Spleen (tissue), 11 donors: Measurements from ENCODE around the gene RPTOR. TPM values are rescaled to one million over a fixed set of nuclear protein-coding genes. Genes with fewer than 3 reads are reported as not detected.

Experiments used
- DNase-seq: peaks from one replicate; pipeline ENCODE4 v3.0.0-alpha.2; 2020
- H3K27ac ChIP-seq, 8 donors: fragments of 200-600 bp; sonication (generic) in 7 of 8; 1 replicate in 4 of 8; 2 replicates in 4 of 8; pipeline versions ENCODE4 v1.5.0 to v1.8.0; 2016 to 2021; ENCODE audit warnings: inconsistent platforms in 4 of 8, mild to moderate bottlenecking in 4 of 8, moderate library complexity in 1 of 8
- H3K27me3 ChIP-seq, 7 donors: fragments of 200-600 bp; sonication (generic) in 6 of 7; replicated peaks in 1 of 7; 1 replicate in 4 of 7; 2 replicates in 3 of 7; pipeline versions ENCODE4 v1.5.0 to v1.8.0; 2016 to 2021; ENCODE audit warnings: inconsistent platforms in 3 of 7, mild to moderate bottlenecking in 1 of 7
- H3K36me3 ChIP-seq, 6 donors: fragments of 200-600 bp; sonication (generic) in 5 of 6; 1 replicate in 4 of 6; 2 replicates in 2 of 6; pipeline versions ENCODE4 v1.5.0 to v1.8.0; 2016 to 2021; ENCODE audit warnings: inconsistent platforms in 2 of 6
- H3K4me1 ChIP-seq, 6 donors: fragments of 200-600 bp; sonication (generic) in 5 of 6; 1 replicate in 3 of 6; 2 replicates in 3 of 6; pipeline versions ENCODE4 v1.5.0 to v1.8.0; 2016 to 2021; ENCODE audit warnings: inconsistent platforms in 3 of 6
- H3K4me3 ChIP-seq, 8 donors: fragments of 200-600 bp; sonication (generic) in 7 of 8; 1 replicate in 4 of 8; 2 replicates in 4 of 8; pipeline versions ENCODE4 v1.5.0 to v1.8.0; 2016 to 2021; ENCODE audit warnings: inconsistent platforms in 4 of 8, mild to moderate bottlenecking in 4 of 8, moderate library complexity in 2 of 8
- H3K9me3 ChIP-seq, 8 donors: fragments of 200-600 bp; sonication (generic) in 7 of 8; 1 replicate in 4 of 8; 2 replicates in 4 of 8; pipeline versions ENCODE4 v1.5.0 to v1.8.0; 2016 to 2021; ENCODE audit warnings: inconsistent platforms in 4 of 8
- CTCF ChIP-seq, 11 experiments: fragments of 200-600 bp in 7 of 11; fragments of 450-650 bp in 4 of 11; sonication (generic) in 4 of 11; IDR thresholded peaks in 8 of 11; conservative IDR thresholded peaks in 3 of 11; 1 replicate in 7 of 11; 2 replicates in 4 of 11; pipeline versions ENCODE4 v1.4.0 to v1.8.0; 2016 to 2021; ENCODE audit warnings: antibody characterized with exemption in 11 of 11, inconsistent platforms in 4 of 11, mild to moderate bottlenecking in 1 of 11
- POLR2A ChIP-seq, 3 donors: fragments of 450-650 bp; IDR thresholded peaks; one replicate each; pipeline ENCODE4 v1.5.1; 2017; ENCODE audit warnings: antibody characterized with exemption in 3 of 3, mild to moderate bottlenecking in 1 of 3
- POLR2AphosphoS5 ChIP-seq, 3 donors: sonication (generic); formaldehyde crosslinking; IDR thresholded peaks; one replicate each; pipeline ENCODE4 v1.5.1; 2017; ENCODE audit warnings: antibody characterized with exemption in 3 of 3
- WGBS, 5 donors: extraction: QIAGEN DNeasy Blood & Tissue Kit in 3 of 5; methylation state at CpG; one replicate each; pipeline versions ENCODE4 v1.1.5 to v1.1.7; 2013 to 2018; 5-methylcytosine and 5-hydroxymethylcytosine counted together
- intact Hi-C: fragments of 100-400 bp; cut with DNase I; formaldehyde crosslinking; loops from one replicate; pipeline ENCODE4 v1.15.0; 2023; ENCODE audit warnings: low total_unique reads
- polyA plus RNA-seq, 3 donors: library from polyadenylated mRNA; stranded (reverse); fragments of 200-250 nt; gene quantifications; one replicate each; pipeline ENCODE4 v1.2.1, GENCODE V29; 2013
- total RNA-seq, 7 donors: library from RNA; depleted of rRNA in 3 of 7; stranded (reverse); fragments of >200 nt in 3 of 7; fragmentation: NEBNext Ultra II Directional in 4 of 7; extraction: Animal tissue kit (Norgen Biotek cat#: 25700) in 4 of 7; gene quantifications; one replicate each; pipeline versions ENCODE4 v1.1.0 to v1.2.1, GENCODE V29; 2016 to 2021
- donor health status: healthy with polysubstance abuse.
- donor health status: DM: no; HTN: no; CAD: no; lungs with moderate emphysema.
- donor health status: DM: no; HTN: no; CAD: no.
- donor health status: Bipolar disorder and iron deficiency.
- donor health status: healthy.
- donor health status: DM: no; HTN: no; CAD: no.
- donor health status: DM: yes; HTN: yes; CAD: no.

The RPTOR gene
- total and polyA plus RNA-seq, 10 donors: 3.1 to 61.2 (median 40.7) TPM

- H3K36me3 ChIP-seq: no peaks in the 10 kb centered on the region
- 55 to 88% (median 68%) methylated on average over 1 of the region's 1 CpG for WGBS, 5 donors
- no peak overlapping the region for H3K4me3 ChIP-seq
- H3K9me3 ChIP-seq: no peaks in the 10 kb centered on the region
- no peak for TF ChIP-seq POLR2A (IDR thresholded peaks at IDR 0.05)
- TF ChIP-seq POLR2AphosphoS5 (IDR thresholded peaks at IDR 0.05): no peak
- TF ChIP-seq CTCF (IDR thresholded peaks at IDR 0.05 in 8 of 11, conservative IDR thresholded peaks at IDR 0.05 in 3 of 11): no peak
- intact Hi-C loops: no loop called here
- no peaks in the 10 kb centered on the region for H3K4me1 ChIP-seq
- H3K27me3 ChIP-seq: peaks cover 0 to 37% (median 0%) of the 10 kb centered on the region in 7 donors
- no peak for DNase-seq
- no peak overlapping the region for H3K27ac ChIP-seq
Observed at GRCh38 chr17:80518392-80518791, 26.2 kb upstream of the RPTOR start.

- TF ChIP-seq POLR2AphosphoS5 (IDR thresholded peaks at IDR 0.05): no peak
- Histone ChIP-seq H3K4me3 (no peak overlapping the region), H3K4me1 (no peaks in the 10 kb centered on the region), H3K9me3 (no peaks in the 10 kb centered on the region), H3K27ac (no peak overlapping the region), H3K27me3 (peaks cover 0 to 33% (median 0%) of the 10 kb centered on the region in 7 donors), H3K36me3 (no peaks in the 10 kb centered on the region)
- 35 to 45% (median 41%) methylated on average over 7 of the region's 7 CpGs for WGBS, 5 donors
- no peak for DNase-seq
- intact Hi-C loops: no loop called here
Observed at GRCh38 chr17:80519091-80519781, 25.4 kb upstream of the RPTOR start.

- H3K4me1 ChIP-seq: no peaks in the 10 kb centered on the region
- no peak for TF ChIP-seq POLR2A (IDR thresholded peaks at IDR 0.05)
- no peaks in the 10 kb centered on the region for H3K36me3 ChIP-seq
- intact Hi-C loops: no loop called here
- WGBS, 5 donors: 42 to 52% (median 48%) methylated on average over 10 of the region's 10 CpGs
- H3K4me3 ChIP-seq: no peak overlapping the region
- H3K27ac ChIP-seq: no peak overlapping the region
- no peaks in the 10 kb centered on the region for H3K9me3 ChIP-seq
- peaks cover 0 to 41% (median 3%) of the 10 kb centered on the region in 7 donors for H3K27me3 ChIP-seq
- no peak for DNase-seq
Observed at GRCh38 chr17:80520810-80521455, 23.7 kb upstream of the RPTOR start.

GRCh38 chr17:80523054-80523744 is 21.4 kb upstream of the RPTOR start:
- intact Hi-C loops: no loop called here
- Histone ChIP-seq H3K27ac (no peak overlapping the region), H3K36me3 (no peaks in the 10 kb centered on the region), H3K4me1 (no peaks in the 10 kb centered on the region), H3K9me3 (no peaks in the 10 kb centered on the region), H3K4me3 (no peak overlapping the region), H3K27me3 (peaks cover 0 to 62% (median 8%) of the 10 kb centered on the region in 7 donors)
- no peak for DNase-seq
- TF ChIP-seq CTCF (IDR thresholded peaks at IDR 0.05 in 8 of 11, conservative IDR thresholded peaks at IDR 0.05 in 3 of 11): no peak
- TF ChIP-seq POLR2A (IDR thresholded peaks at IDR 0.05): no peak
- no peak for TF ChIP-seq POLR2AphosphoS5 (IDR thresholded peaks at IDR 0.05)
- WGBS, 5 donors: 74 to 86% (median 80%) methylated on average over 5 to 12 of the region's 12 CpGs
